ENCODE results near the gene MROH8. TPM values are rescaled to one million over a fixed set of nuclear protein-coding genes. Genes with fewer than 3 reads are reported as not detected.

Gene MROH8
- total and polyA plus RNA-seq, 2 of the 13 experiments (the other 11 are each of a cell fraction or from before 2014, with no cell fraction given) = 2.6 to 5.5 TPM

DNA sequence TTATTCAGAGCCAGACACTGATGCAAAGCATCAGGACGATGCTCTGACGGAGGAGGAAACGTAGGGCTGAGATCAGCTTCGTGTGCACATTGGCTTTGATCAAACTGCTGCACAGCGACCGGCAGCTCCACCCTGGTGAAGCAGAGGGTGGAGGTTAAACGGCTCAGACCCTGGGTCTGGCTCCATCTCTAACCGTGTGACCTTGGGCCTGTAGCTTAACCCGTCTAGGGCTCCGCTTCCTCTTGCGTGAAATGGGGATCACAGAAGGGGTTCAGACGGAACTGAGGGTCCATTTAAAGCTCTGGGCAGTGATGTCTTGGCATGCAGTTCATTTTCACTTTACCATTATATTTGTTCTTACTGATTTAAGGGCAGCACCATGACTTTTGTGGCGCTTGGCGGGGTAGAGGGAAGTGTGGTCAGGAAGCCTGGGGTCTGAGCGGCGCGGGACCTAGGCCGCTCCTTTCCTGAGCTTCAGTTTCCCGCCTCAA lies 84.2 kb downstream of the MROH8 start (continued):
- TF ChIP-seq, protein P1, sequence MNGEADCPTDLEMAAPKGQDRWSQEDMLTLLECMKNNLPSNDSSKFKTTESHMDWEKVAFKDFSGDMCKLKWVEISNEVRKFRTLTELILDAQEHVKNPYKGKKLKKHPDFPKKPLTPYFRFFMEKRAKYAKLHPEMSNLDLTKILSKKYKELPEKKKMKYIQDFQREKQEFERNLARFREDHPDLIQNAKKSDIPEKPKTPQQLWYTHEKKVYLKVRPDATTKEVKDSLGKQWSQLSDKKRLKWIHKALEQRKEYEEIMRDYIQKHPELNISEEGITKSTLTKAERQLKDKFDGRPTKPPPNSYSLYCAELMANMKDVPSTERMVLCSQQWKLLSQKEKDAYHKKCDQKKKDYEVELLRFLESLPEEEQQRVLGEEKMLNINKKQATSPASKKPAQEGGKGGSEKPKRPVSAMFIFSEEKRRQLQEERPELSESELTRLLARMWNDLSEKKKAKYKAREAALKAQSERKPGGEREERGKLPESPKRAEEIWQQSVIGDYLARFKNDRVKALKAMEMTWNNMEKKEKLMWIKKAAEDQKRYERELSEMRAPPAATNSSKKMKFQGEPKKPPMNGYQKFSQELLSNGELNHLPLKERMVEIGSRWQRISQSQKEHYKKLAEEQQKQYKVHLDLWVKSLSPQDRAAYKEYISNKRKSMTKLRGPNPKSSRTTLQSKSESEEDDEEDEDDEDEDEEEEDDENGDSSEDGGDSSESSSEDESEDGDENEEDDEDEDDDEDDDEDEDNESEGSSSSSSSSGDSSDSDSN (CRISPR knock-in tag; IDR thresholded peaks at IDR 0.05) = no peak
- TF ChIP-seq, protein P2, sequence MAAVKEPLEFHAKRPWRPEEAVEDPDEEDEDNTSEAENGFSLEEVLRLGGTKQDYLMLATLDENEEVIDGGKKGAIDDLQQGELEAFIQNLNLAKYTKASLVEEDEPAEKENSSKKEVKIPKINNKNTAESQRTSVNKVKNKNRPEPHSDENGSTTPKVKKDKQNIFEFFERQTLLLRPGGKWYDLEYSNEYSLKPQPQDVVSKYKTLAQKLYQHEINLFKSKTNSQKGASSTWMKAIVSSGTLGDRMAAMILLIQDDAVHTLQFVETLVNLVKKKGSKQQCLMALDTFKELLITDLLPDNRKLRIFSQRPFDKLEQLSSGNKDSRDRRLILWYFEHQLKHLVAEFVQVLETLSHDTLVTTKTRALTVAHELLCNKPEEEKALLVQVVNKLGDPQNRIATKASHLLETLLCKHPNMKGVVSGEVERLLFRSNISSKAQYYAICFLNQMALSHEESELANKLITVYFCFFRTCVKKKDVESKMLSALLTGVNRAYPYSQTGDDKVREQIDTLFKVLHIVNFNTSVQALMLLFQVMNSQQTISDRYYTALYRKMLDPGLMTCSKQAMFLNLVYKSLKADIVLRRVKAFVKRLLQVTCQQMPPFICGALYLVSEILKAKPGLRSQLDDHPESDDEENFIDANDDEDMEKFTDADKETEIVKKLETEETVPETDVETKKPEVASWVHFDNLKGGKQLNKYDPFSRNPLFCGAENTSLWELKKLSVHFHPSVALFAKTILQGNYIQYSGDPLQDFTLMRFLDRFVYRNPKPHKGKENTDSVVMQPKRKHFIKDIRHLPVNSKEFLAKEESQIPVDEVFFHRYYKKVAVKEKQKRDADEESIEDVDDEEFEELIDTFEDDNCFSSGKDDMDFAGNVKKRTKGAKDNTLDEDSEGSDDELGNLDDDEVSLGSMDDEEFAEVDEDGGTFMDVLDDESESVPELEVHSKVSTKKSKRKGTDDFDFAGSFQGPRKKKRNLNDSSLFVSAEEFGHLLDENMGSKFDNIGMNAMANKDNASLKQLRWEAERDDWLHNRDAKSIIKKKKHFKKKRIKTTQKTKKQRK (IDR thresholded peaks at IDR 0.05; ENCODE audit: low read length) = no peak
- TF ChIP-seq ATF7-NPFF (CRISPR knock-in tag; IDR thresholded peaks at IDR 0.05; ENCODE audit: low read depth) (no peak), BORCS8-MEF2B (CRISPR knock-in tag; IDR thresholded peaks at IDR 0.05) (no peak), ERF (CRISPR knock-in tag; IDR thresholded peaks at IDR 0.05) (no peak), EEA1 (CRISPR knock-in tag; IDR thresholded peaks at IDR 0.05; ENCODE audit: borderline replicate concordance) (peak; percentile 6; the same call in 1 of the 2 replicates), ONECUT2 (CRISPR knock-in tag; IDR thresholded peaks at IDR 0.05) (no peak)
- TF ChIP-seq, protein P3, sequence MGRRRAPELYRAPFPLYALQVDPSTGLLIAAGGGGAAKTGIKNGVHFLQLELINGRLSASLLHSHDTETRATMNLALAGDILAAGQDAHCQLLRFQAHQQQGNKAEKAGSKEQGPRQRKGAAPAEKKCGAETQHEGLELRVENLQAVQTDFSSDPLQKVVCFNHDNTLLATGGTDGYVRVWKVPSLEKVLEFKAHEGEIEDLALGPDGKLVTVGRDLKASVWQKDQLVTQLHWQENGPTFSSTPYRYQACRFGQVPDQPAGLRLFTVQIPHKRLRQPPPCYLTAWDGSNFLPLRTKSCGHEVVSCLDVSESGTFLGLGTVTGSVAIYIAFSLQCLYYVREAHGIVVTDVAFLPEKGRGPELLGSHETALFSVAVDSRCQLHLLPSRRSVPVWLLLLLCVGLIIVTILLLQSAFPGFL (CRISPR knock-in tag; IDR thresholded peaks at IDR 0.05) = no peak
- TF ChIP-seq, protein P4, sequence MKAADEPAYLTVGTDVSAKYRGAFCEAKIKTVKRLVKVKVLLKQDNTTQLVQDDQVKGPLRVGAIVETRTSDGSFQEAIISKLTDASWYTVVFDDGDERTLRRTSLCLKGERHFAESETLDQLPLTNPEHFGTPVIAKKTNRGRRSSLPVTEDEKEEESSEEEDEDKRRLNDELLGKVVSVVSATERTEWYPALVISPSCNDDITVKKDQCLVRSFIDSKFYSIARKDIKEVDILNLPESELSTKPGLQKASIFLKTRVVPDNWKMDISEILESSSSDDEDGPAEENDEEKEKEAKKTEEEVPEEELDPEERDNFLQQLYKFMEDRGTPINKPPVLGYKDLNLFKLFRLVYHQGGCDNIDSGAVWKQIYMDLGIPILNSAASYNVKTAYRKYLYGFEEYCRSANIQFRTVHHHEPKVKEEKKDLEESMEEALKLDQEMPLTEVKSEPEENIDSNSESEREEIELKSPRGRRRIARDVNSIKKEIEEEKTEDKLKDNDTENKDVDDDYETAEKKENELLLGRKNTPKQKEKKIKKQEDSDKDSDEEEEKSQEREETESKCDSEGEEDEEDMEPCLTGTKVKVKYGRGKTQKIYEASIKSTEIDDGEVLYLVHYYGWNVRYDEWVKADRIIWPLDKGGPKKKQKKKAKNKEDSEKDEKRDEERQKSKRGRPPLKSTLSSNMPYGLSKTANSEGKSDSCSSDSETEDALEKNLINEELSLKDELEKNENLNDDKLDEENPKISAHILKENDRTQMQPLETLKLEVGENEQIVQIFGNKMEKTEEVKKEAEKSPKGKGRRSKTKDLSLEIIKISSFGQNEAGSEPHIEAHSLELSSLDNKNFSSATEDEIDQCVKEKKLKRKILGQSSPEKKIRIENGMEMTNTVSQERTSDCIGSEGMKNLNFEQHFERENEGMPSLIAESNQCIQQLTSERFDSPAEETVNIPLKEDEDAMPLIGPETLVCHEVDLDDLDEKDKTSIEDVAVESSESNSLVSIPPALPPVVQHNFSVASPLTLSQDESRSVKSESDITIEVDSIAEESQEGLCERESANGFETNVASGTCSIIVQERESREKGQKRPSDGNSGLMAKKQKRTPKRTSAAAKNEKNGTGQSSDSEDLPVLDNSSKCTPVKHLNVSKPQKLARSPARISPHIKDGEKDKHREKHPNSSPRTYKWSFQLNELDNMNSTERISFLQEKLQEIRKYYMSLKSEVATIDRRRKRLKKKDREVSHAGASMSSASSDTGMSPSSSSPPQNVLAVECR (CRISPR knock-in tag; IDR thresholded peaks at IDR 0.05; ENCODE audit: borderline replicate concordance) = no peak
- TF ChIP-seq, protein P5, sequence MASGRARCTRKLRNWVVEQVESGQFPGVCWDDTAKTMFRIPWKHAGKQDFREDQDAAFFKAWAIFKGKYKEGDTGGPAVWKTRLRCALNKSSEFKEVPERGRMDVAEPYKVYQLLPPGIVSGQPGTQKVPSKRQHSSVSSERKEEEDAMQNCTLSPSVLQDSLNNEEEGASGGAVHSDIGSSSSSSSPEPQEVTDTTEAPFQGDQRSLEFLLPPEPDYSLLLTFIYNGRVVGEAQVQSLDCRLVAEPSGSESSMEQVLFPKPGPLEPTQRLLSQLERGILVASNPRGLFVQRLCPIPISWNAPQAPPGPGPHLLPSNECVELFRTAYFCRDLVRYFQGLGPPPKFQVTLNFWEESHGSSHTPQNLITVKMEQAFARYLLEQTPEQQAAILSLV (CRISPR knock-in tag; IDR thresholded peaks at IDR 0.05; ENCODE audit: borderline replicate concordance) = no peak
- TF ChIP-seq, protein P6, sequence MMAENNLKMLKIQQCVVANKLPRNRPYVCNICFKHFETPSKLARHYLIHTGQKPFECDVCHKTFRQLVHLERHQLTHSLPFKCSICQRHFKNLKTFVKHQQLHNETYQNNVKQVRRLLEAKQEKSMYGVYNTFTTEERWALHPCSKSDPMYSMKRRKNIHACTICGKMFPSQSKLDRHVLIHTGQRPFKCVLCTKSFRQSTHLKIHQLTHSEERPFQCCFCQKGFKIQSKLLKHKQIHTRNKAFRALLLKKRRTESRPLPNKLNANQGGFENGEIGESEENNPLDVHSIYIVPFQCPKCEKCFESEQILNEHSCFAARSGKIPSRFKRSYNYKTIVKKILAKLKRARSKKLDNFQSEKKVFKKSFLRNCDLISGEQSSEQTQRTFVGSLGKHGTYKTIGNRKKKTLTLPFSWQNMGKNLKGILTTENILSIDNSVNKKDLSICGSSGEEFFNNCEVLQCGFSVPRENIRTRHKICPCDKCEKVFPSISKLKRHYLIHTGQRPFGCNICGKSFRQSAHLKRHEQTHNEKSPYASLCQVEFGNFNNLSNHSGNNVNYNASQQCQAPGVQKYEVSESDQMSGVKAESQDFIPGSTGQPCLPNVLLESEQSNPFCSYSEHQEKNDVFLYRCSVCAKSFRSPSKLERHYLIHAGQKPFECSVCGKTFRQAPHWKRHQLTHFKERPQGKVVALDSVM (CRISPR knock-in tag; IDR thresholded peaks at IDR 0.05) = no peak
- TF ChIP-seq, protein P7, sequence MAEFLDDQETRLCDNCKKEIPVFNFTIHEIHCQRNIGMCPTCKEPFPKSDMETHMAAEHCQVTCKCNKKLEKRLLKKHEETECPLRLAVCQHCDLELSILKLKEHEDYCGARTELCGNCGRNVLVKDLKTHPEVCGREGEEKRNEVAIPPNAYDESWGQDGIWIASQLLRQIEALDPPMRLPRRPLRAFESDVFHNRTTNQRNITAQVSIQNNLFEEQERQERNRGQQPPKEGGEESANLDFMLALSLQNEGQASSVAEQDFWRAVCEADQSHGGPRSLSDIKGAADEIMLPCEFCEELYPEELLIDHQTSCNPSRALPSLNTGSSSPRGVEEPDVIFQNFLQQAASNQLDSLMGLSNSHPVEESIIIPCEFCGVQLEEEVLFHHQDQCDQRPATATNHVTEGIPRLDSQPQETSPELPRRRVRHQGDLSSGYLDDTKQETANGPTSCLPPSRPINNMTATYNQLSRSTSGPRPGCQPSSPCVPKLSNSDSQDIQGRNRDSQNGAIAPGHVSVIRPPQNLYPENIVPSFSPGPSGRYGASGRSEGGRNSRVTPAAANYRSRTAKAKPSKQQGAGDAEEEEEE (CRISPR knock-in tag; IDR thresholded peaks at IDR 0.05; ENCODE audit: borderline replicate concordance) = peak; percentile 67

All from HepG2 (cell line).